H1 (cell line): Measurements from ENCODE around the gene MALT1. TPM values are rescaled to one million over a fixed set of nuclear protein-coding genes. Genes with fewer than 3 reads are reported as not detected.
A peak's percentile ranks its signal among the peaks of the same experiment; 100 is the strongest.

Experiments
- CTCF ChIA-PET: fragments of 300-600 bp; sonication (Branson Sonifier 250); formaldehyde crosslinking; loops from one replicate; lab custom pipeline; 2021; ENCODE audit not compliant: partially characterized antibody; lab: Charles Lee
- POLR2A ChIA-PET: fragments of 300-600 bp; sonication (Branson Sonifier 250); formaldehyde crosslinking; loops from one replicate; lab custom pipeline; 2021; ENCODE audit warnings: inconsistent platforms; ENCODE audit not compliant: partially characterized antibody; lab: Charles Lee
- DNase-seq, 2 experiments: peaks; one replicate each; pipeline versions ENCODE4 v3.0.0 to v3.0.0-alpha.2; 2010 to 2022; ENCODE audit warnings: low spot score in 2 of 2, low read depth in 1 of 2, mixed read lengths in 1 of 2
- FAIRE-seq: peaks from 2 replicates; lab custom pipeline; 2011; peaks lifted over from hg19 to GRCh38; lab: Jason Lieb, UNC
- H2AFZ ChIP-seq: 2 replicates; pipeline ENCODE4 v1.8.1; 2012; ENCODE audit warnings: low read length, inconsistent platforms
- H2AK5ac ChIP-seq: 2 replicates; pipeline ENCODE4 v1.6.1; 2013; ENCODE audit warnings: low read depth, low read length
- H2BK120ac ChIP-seq: replicated peaks from 2 replicates; pipeline ENCODE3; 2013; ENCODE audit warnings: low read depth, low read length, inconsistent platforms
- H2BK12ac ChIP-seq: 2 replicates; pipeline ENCODE4 v1.6.1; 2013; ENCODE audit warnings: low read depth, low read length
- H2BK15ac ChIP-seq: 2 replicates; pipeline ENCODE4 v1.6.1; 2013; ENCODE audit warnings: low read length
- H2BK20ac ChIP-seq: 2 replicates; pipeline ENCODE4 v1.6.1; 2013; ENCODE audit warnings: low read length
- H2BK5ac ChIP-seq: 2 replicates; pipeline ENCODE4 v1.6.1; 2013; ENCODE audit warnings: low read depth, low read length
- H3K14ac ChIP-seq: 2 replicates; pipeline ENCODE4 v1.6.1; 2013; ENCODE audit warnings: inconsistent platforms; ENCODE audit not compliant: insufficient read length
- H3K18ac ChIP-seq: 2 replicates; pipeline ENCODE4 v1.6.1; 2013; ENCODE audit warnings: low read length; ENCODE audit errors: extremely low read depth
- H3K23ac ChIP-seq: 2 replicates; pipeline ENCODE4 v1.6.1; 2013; ENCODE audit warnings: inconsistent platforms; ENCODE audit not compliant: insufficient read length
- H3K23me2 ChIP-seq: 2 replicates; pipeline ENCODE4 v1.6.1; 2013; ENCODE audit warnings: low read depth, low read length
- H3K27ac ChIP-seq: 2 replicates; pipeline ENCODE4 v1.6.1; 2011; ENCODE audit warnings: low read depth, low read length, inconsistent platforms
- H3K27me3 ChIP-seq, 4 experiments: replicated peaks in 1 of 4; 1 replicate in 1 of 4; 2 replicates in 3 of 4; pipeline versions ENCODE4 v1.6.1 to v1.8.1; 2011 to 2013; ENCODE audit warnings: low read length in 3 of 4, mild to moderate bottlenecking in 3 of 4, inconsistent platforms in 2 of 4, mixed read lengths in 2 of 4, moderate library complexity in 1 of 4; ENCODE audit not compliant: control insufficient read depth in 3 of 4, insufficient read depth in 3 of 4; ENCODE audit errors: extremely low read depth in 1 of 4
- H3K36me3 ChIP-seq, 4 experiments: 2 replicates each; pipeline versions ENCODE4 v1.6.1 to v1.8.1; 2011 to 2013; ENCODE audit warnings: mild to moderate bottlenecking in 4 of 4, low read length in 3 of 4, moderate library complexity in 2 of 4, control low read depth in 1 of 4, inconsistent platforms in 1 of 4; ENCODE audit not compliant: insufficient read depth in 4 of 4, control insufficient read depth in 2 of 4
- H3K4ac ChIP-seq: replicated peaks from 2 replicates; pipeline ENCODE3; 2013; ENCODE audit warnings: low read length, low read depth, mixed read lengths, inconsistent platforms; ENCODE audit not compliant: insufficient read length
- H3K4me1 ChIP-seq, 4 experiments: replicated peaks in 1 of 4; 1 replicate in 1 of 4; 2 replicates in 3 of 4; pipeline versions ENCODE4 v1.6.1 to v1.8.1; 2011 to 2013; ENCODE audit warnings: low read length in 3 of 4, inconsistent platforms in 2 of 4, mixed read lengths in 1 of 4; ENCODE audit not compliant: insufficient read depth in 4 of 4, control insufficient read depth in 3 of 4
- H3K4me2 ChIP-seq, 2 experiments: 2 replicates each; pipeline versions ENCODE4 v1.6.1 to v1.8.1; 2011 to 2013; ENCODE audit warnings: low read depth in 2 of 2, low read length in 2 of 2, control low read depth in 1 of 2, inconsistent platforms in 1 of 2, mild to moderate bottlenecking in 1 of 2; ENCODE audit not compliant: insufficient read depth in 1 of 2
- H3K4me3 ChIP-seq, 4 experiments: fragments of 200-600, 300-600 bp in 1 of 4; sonication (generic), shearing (Covaris generic), sonication (Bioruptor Twin) in 1 of 4; 2 replicates each; pipeline versions ENCODE4 v1.5.1 to v1.8.1; 2011 to 2016; ENCODE audit warnings: low read length in 4 of 4, low read depth in 3 of 4, control low read depth in 2 of 4, inconsistent platforms in 2 of 4, mild to moderate bottlenecking in 2 of 4, mixed read lengths in 1 of 4, moderate library complexity in 1 of 4; ENCODE audit not compliant: insufficient read depth in 2 of 4; ENCODE audit errors: extremely low read depth in 1 of 4
- H3K56ac ChIP-seq: replicated peaks from 2 replicates; pipeline ENCODE3; 2013; ENCODE audit warnings: low read depth, mild to moderate bottlenecking, mixed read lengths, low read length, inconsistent platforms; ENCODE audit not compliant: insufficient read length
- H3K79me1 ChIP-seq: 2 replicates; pipeline ENCODE4 v1.6.1; 2013; ENCODE audit warnings: low read depth, low read length, control low read depth
- H3K79me2 ChIP-seq, 2 experiments: 2 replicates each; pipeline versions ENCODE4 v1.6.1 to v1.8.1; 2012 to 2013; ENCODE audit warnings: low read length in 2 of 2, mild to moderate bottlenecking in 2 of 2, inconsistent platforms in 1 of 2; ENCODE audit not compliant: insufficient read depth in 2 of 2, control insufficient read depth in 1 of 2
- H3K9ac ChIP-seq, 4 experiments: replicated peaks in 1 of 4; 1 replicate in 1 of 4; 2 replicates in 3 of 4; pipeline versions ENCODE4 v1.6.1 to v1.8.1; 2011 to 2013; ENCODE audit warnings: low read depth in 3 of 4, low read length in 3 of 4, control low read depth in 2 of 4, mild to moderate bottlenecking in 2 of 4, moderate library complexity in 2 of 4, inconsistent platforms in 1 of 4; ENCODE audit errors: extremely low read depth in 1 of 4
- H3K9me3 ChIP-seq, 2 experiments: 2 replicates each; pipeline versions ENCODE4 v1.6.1 to v1.8.1; 2012 to 2013; ENCODE audit warnings: mild to moderate bottlenecking in 2 of 2, moderate library complexity in 2 of 2, control low read depth in 1 of 2, inconsistent platforms in 1 of 2, low read depth in 1 of 2, low read length in 1 of 2, mixed read lengths in 1 of 2; ENCODE audit not compliant: insufficient read depth in 2 of 2
- H4K20me1 ChIP-seq, 2 experiments: replicated peaks in 1 of 2; 2 replicates each; pipeline versions ENCODE3 to v1.8.1; 2011 to 2013; ENCODE audit warnings: inconsistent platforms in 2 of 2, low read length in 2 of 2, mild to moderate bottlenecking in 1 of 2; ENCODE audit not compliant: insufficient read depth in 2 of 2, control insufficient read depth in 1 of 2
- H4K5ac ChIP-seq: 2 replicates; pipeline ENCODE4 v1.6.1; 2013; ENCODE audit warnings: low read length, low read depth, mixed read lengths, inconsistent platforms; ENCODE audit not compliant: insufficient read length
- H4K8ac ChIP-seq: 2 replicates; pipeline ENCODE4 v1.8.0; 2013; ENCODE audit warnings: mild to moderate bottlenecking, moderate library complexity, low read length, inconsistent platforms; ENCODE audit not compliant: insufficient read depth; ENCODE audit errors: extremely low read depth
- H4K91ac ChIP-seq: replicated peaks from 2 replicates; pipeline ENCODE3; 2013; ENCODE audit warnings: low read length, mixed read lengths, inconsistent platforms; ENCODE audit not compliant: insufficient read length
- ATF2 ChIP-seq: IDR thresholded peaks from 2 replicates; pipeline ENCODE4 v1.6.1; 2012; ENCODE audit warnings: low read length, inconsistent platforms
- CREB1 ChIP-seq: IDR thresholded peaks from 2 replicates; pipeline ENCODE4 v1.6.1; 2012; ENCODE audit warnings: inconsistent platforms
- EP300 ChIP-seq, 2 experiments: IDR thresholded peaks; 1 replicate in 1 of 2; 2 replicates in 1 of 2; pipeline ENCODE4 v1.6.1; 2011 to 2012; ENCODE audit warnings: low read depth in 2 of 2, low read length in 2 of 2, mild to moderate bottlenecking in 2 of 2, borderline replicate concordance in 1 of 2, inconsistent platforms in 1 of 2, moderate library complexity in 1 of 2
- POLR2A ChIP-seq, 2 experiments: IDR thresholded peaks; 1 replicate in 1 of 2; 2 replicates in 1 of 2; pipeline ENCODE4 v1.6.1; 2011; ENCODE audit warnings: low read depth in 2 of 2, low read length in 2 of 2, mild to moderate bottlenecking in 2 of 2; ENCODE audit errors: control extremely low read depth in 1 of 2
- RFX5 ChIP-seq: IDR thresholded peaks from 2 replicates; pipeline ENCODE4 v1.6.1; 2011; ENCODE audit warnings: low read depth, low read length, improper control_type of control experiment, borderline replicate concordance
- RXRA ChIP-seq: IDR thresholded peaks from 2 replicates; pipeline ENCODE4 v1.6.1; 2011; ENCODE audit warnings: low read depth, mild to moderate bottlenecking, low read length, moderate library complexity; ENCODE audit not compliant: insufficient read depth
- SIN3A ChIP-seq, 2 experiments: IDR thresholded peaks in 1 of 2; conservative IDR thresholded peaks in 1 of 2; 2 replicates each; pipeline ENCODE4 v1.6.1; 2011 to 2012; ENCODE audit warnings: low read length in 2 of 2, improper control_type of control experiment in 1 of 2, low read depth in 1 of 2, mild to moderate bottlenecking in 1 of 2
- SIX5 ChIP-seq: IDR thresholded peaks from 2 replicates; pipeline ENCODE4 v1.6.1; 2011; ENCODE audit warnings: mild to moderate bottlenecking, low read depth, low read length
- SRF ChIP-seq: IDR thresholded peaks from 2 replicates; pipeline ENCODE4 v1.6.1; 2011; ENCODE audit warnings: mild to moderate bottlenecking, low read depth, low read length, moderate library complexity
- TBP ChIP-seq: IDR thresholded peaks from 2 replicates; pipeline ENCODE4 v1.6.1; 2011; ENCODE audit warnings: low read depth, low read length, improper control_type of control experiment
- WGBS, 2 experiments: shearing (Covaris generic) in 1 of 2; methylation state at CpG; one replicate each; pipeline versions ENCODE4 v1.1.6 to v1.1.7; 2013 to 2015; ENCODE audit warnings: low lambda C conversion rate in 2 of 2, mixed read lengths in 2 of 2, inconsistent platforms in 1 of 2, low coverage in 1 of 2, missing lambda C conversion rate in 1 of 2; ENCODE audit not compliant: insufficient replicate concordance in 2 of 2, insufficient coverage in 1 of 2, insufficient read length in 1 of 2; ENCODE audit errors: extremely low coverage in 1 of 2, missing lambda C conversion rate in 1 of 2; 5-methylcytosine and 5-hydroxymethylcytosine counted together
- polyA plus RNA-seq, 7 experiments: library from polyadenylated mRNA; depleted of rRNA in 3 of 7; stranded (reverse) in 5 of 7; unstranded in 2 of 7; fragments of >200 nt in 5 of 7; fragments of 200-250 nt in 2 of 7; gene quantifications; 1 replicate in 5 of 7; 2 replicates in 1 of 7; 4 replicates in 1 of 7; pipeline versions ENCODE4 v1.2.1 to v1.2.3, GENCODE V29; 2011 to 2013; ENCODE audit warnings: missing spikeins in 2 of 7, mixed read lengths in 2 of 7
- total RNA-seq: library from RNA; stranded (reverse); fragmentation: NEBNext Ultra II Directional; extraction: Animal tissue kit (Norgen Biotek cat#: 25700); gene quantifications from 2 replicates; pipeline ENCODE4 v1.2.1, GENCODE V29; 2021

The MALT1 gene
- total and polyA plus RNA-seq, 2 of the 8 experiments (the other 6 are each of a cell fraction or from before 2014, with no cell fraction given), result 10.7 to 25.9 TPM

GRCh38 chr18:58788971-58789875 lies 118.0 kb downstream of the MALT1 start:
- FAIRE-seq (no peak), DNase-seq (no peak)
- no peak overlapping the region; the same call in 1 of the 2 replicates for H2BK12ac ChIP-seq
- H2BK15ac ChIP-seq, result no peak overlapping the region; the same call in 1 of the 2 replicates
- no peak overlapping the region for H3K4me3 ChIP-seq
- no peak overlapping the region for H4K5ac ChIP-seq
- H3K9ac ChIP-seq, result no peak overlapping the region
- no peaks in the 10 kb centered on the region for H3K79me1 ChIP-seq
- no peak overlapping the region for H2BK20ac ChIP-seq
- no peaks in the 10 kb centered on the region for H3K36me3 ChIP-seq
- H4K8ac ChIP-seq, result no peak overlapping the region; the same call in 1 of the 2 replicates
- H3K56ac ChIP-seq, result no peak overlapping the region
- H3K27me3 ChIP-seq, result no peaks in the 10 kb centered on the region
- no peak overlapping the region for H2AFZ ChIP-seq
- H3K4me2 ChIP-seq, result no peak overlapping the region
- no peaks in the 10 kb centered on the region for H3K79me2 ChIP-seq
- no peak overlapping the region for H3K14ac ChIP-seq
- H3K23ac ChIP-seq, result no peak overlapping the region
- peak overlapping the region; percentile 76; the same call in 1 of the 2 replicates for H2BK5ac ChIP-seq
- CTCF ChIA-PET, result interaction anchor here (0.9 to 1.7 kb wide), 4 partner anchors 8 to 266 kb away, joined by 3 to 6 read pairs (median 4); no protein-coding TSS in a partner anchor
- H3K4ac ChIP-seq, result no peak overlapping the region
- no peak overlapping the region for H3K27ac ChIP-seq
- no peaks in the 10 kb centered on the region for H4K20me1 ChIP-seq
- POLR2A ChIA-PET, result interaction anchor here (0.8 to 5.8 kb wide), 7 partner anchors 74 to 107 kb away, joined by 3 to 32 read pairs (median 5); partner anchors contain the start of gene ZNF532
- no peak overlapping the region for H2BK120ac ChIP-seq
- H3K9me3 ChIP-seq, result no peaks in the 10 kb centered on the region
- H3K4me1 ChIP-seq, result peaks cover 4 to 16% (median 12%) of the 10 kb centered on the region in 4 experiments
- H4K91ac ChIP-seq, result no peak overlapping the region
- H3K23me2 ChIP-seq, result no peaks in the 10 kb centered on the region
- peak overlapping the region; percentile 51 for H3K18ac ChIP-seq
- 82% methylated on average over 11 of the region's 11 CpGs; no CpG with 5 or more reads in 1 of the 2 experiments for WGBS, 2 experiments
- H2AK5ac ChIP-seq, result 0 out of 2 replicates have a peak overlapping the region, but pooled peaks have one; percentile 66
- TF ChIP-seq SIN3A (conservative IDR thresholded peaks at IDR 0.05 in 1 of 2, IDR thresholded peaks at IDR 0.05 in 1 of 2; ENCODE audit: low read depth in 1 of 2, low read length in 2 of 2) (no peak), POLR2A (IDR thresholded peaks at IDR 0.05; ENCODE audit: control extremely low read depth in 1 of 2, low read depth in 2 of 2, low read length in 2 of 2) (no peak), SRF (no peak), EP300 (IDR thresholded peaks at IDR 0.05; ENCODE audit: borderline replicate concordance in 1 of 2, low read depth in 2 of 2, low read length in 2 of 2) (no peak), ATF2 (no peak), TBP (no peak), RFX5 (no peak), RXRA (no peak), CREB1 (no peak), SIX5 (no peak)
